ENCODE results near the gene CTSC.

DNA sequence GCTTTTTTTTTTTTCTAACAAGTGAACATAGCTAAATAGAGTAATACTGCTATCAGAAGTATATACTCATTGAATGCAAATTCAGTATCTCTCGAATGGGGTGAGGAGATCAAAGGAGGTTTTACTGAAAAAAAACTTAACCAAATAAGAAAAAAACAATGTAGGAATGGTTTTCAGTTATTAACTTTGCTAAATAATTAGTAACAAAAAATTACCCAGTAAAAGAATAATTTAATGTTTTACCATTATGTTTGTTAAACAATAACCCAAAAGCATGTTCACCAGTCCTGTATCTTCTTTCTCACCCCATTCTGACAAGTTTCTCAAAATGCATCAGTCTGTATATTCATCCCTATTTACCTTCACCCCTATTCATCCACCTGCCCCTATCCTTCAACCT, 22.6 kb upstream of the CTSC start:
- TF ChIP-seq, protein P1, sequence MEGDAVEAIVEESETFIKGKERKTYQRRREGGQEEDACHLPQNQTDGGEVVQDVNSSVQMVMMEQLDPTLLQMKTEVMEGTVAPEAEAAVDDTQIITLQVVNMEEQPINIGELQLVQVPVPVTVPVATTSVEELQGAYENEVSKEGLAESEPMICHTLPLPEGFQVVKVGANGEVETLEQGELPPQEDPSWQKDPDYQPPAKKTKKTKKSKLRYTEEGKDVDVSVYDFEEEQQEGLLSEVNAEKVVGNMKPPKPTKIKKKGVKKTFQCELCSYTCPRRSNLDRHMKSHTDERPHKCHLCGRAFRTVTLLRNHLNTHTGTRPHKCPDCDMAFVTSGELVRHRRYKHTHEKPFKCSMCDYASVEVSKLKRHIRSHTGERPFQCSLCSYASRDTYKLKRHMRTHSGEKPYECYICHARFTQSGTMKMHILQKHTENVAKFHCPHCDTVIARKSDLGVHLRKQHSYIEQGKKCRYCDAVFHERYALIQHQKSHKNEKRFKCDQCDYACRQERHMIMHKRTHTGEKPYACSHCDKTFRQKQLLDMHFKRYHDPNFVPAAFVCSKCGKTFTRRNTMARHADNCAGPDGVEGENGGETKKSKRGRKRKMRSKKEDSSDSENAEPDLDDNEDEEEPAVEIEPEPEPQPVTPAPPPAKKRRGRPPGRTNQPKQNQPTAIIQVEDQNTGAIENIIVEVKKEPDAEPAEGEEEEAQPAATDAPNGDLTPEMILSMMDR (IDR thresholded peaks at IDR 0.05): no peak
- TF ChIP-seq POLR2A (IDR thresholded peaks at IDR 0.05) (no peak), EP300 (IDR thresholded peaks at IDR 0.05) (no peak)

Measured in ovary (tissue), 3 donors.